ENCODE results near the gene PRKD1. TPM values are rescaled to one million over a fixed set of nuclear protein-coding genes. Genes with fewer than 3 reads are reported as not detected.

Gene PRKD1
- total RNA-seq, 1 experiment from 2014 or later: 2.7 TPM

DNA sequence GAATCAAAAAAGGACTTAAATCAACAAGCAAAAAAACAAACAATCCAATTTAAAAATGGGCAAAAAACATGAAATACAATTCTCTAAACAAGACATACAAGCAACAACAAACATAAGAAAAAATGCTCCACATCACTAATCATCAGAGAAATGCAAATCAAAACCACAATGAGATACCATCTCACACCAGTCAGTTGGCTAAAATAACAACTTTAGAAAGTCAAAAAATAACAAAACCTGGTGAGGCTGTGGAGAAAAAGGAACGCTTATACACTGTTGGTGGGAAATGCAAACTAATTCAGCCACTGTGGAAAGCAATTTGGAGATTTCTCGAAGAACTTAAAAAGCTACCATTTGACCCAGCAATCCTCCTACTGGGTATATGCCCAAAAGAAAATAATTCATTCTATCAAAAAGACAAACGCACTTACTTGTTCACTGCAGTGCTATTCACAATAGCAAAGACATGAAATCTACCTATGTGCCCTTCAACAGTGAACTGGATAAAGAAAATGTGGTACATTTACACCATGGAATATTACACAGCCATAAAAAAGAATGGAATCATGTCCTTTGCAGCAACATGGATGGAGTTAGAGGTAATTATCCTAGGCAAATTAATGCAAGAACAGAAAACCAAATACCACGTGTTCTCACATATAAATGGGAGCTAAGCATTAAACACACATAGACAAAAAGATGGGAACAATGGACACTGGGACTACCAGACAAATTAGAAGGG lies 26.9 kb downstream of the PRKD1 start:
- no CpG with 5 or more reads among the region's 4 CpGs for WGBS (ENCODE audit: extremely low coverage, insufficient read length, low lambda C conversion rate)

More for the DNA sequence above, 26.9 kb downstream of the PRKD1 start:
- no peak overlapping the region for H2BK15ac ChIP-seq (ENCODE audit: low read depth, low read length)
- H3K23ac ChIP-seq (ENCODE audit: insufficient read length, low read depth, low read length): no peak overlapping the region
- no peak overlapping the region for H2AFZ ChIP-seq (ENCODE audit: low read length)
- H3K27ac ChIP-seq (ENCODE audit: insufficient read length, low read depth, low read length): no peak overlapping the region
- H2BK120ac ChIP-seq (ENCODE audit: low read depth, low read length, poor library complexity, severe bottlenecking): no peak overlapping the region
- no peaks in the 10 kb centered on the region for H3K4me1 ChIP-seq (ENCODE audit: insufficient read depth, low read length)
- no peak overlapping the region for H3K27ac Mint-ChIP-seq
- H3K14ac ChIP-seq (ENCODE audit: insufficient read depth, low read length): no peak overlapping the region
- H2BK12ac ChIP-seq (ENCODE audit: insufficient read length, low read depth, low read length): no peak overlapping the region
- no peaks in the 10 kb centered on the region for H3K79me2 ChIP-seq (ENCODE audit: insufficient read depth, low read length)
- no peaks in the 10 kb centered on the region for H3K27me3 ChIP-seq (ENCODE audit: insufficient read depth, low read length)
- H3K18ac ChIP-seq (ENCODE audit: insufficient read length, low read depth, low read length): no peak overlapping the region
- H4K8ac ChIP-seq (replicated peaks; ENCODE audit: insufficient read length, low read depth, low read length): no peak overlapping the region
- no peak overlapping the region for H3K4me3 Mint-ChIP-seq
- H3T11ph ChIP-seq (ENCODE audit: low read length): no peak overlapping the region
- no peaks in the 10 kb centered on the region for H3K9me3 ChIP-seq (ENCODE audit: control insufficient read depth, low read depth, low read length)
- no peaks in the 10 kb centered on the region for H3K9me3 Mint-ChIP-seq
- no peak overlapping the region for H4K91ac ChIP-seq (ENCODE audit: insufficient read length, low read depth, low read length)
- no peaks in the 10 kb centered on the region for H3K27me3 Mint-ChIP-seq (ENCODE audit: low read depth)
- no peaks in the 10 kb centered on the region for H4K20me1 ChIP-seq (ENCODE audit: control insufficient read depth, insufficient read depth, insufficient read length)
- H3K79me1 ChIP-seq (ENCODE audit: insufficient read depth, low read depth, low read length, poor library complexity, severe bottlenecking): no peaks in the 10 kb centered on the region
- no peaks in the 10 kb centered on the region for H3K36me3 Mint-ChIP-seq (ENCODE audit: insufficient read depth in 1 of 3, low read depth in 3 of 3)
- H4K5ac ChIP-seq (ENCODE audit: insufficient read length, low read depth, low read length): no peak overlapping the region
- DNase-seq: no peak
- no peaks in the 10 kb centered on the region for H3K4me1 Mint-ChIP-seq
- no peak overlapping the region for H3K4me2 ChIP-seq (ENCODE audit: insufficient read depth, insufficient read length, low read length)
- no peak overlapping the region for H2BK20ac ChIP-seq (ENCODE audit: low read depth, low read length, poor library complexity, severe bottlenecking)
- no peaks in the 10 kb centered on the region for H3K23me2 ChIP-seq (ENCODE audit: insufficient read length, low read depth, low read length, poor library complexity, severe bottlenecking)
- no peak overlapping the region for H3K9ac ChIP-seq (ENCODE audit: extremely low read depth, insufficient read length, low read length)
- no peak overlapping the region for H3K56ac ChIP-seq (ENCODE audit: insufficient read length, low read depth, low read length)
- no peak overlapping the region for H3K4ac ChIP-seq (ENCODE audit: low read depth, low read length)
- H2AK5ac ChIP-seq (ENCODE audit: insufficient read length, low read length): no peak overlapping the region
- TF ChIP-seq, protein P1, sequence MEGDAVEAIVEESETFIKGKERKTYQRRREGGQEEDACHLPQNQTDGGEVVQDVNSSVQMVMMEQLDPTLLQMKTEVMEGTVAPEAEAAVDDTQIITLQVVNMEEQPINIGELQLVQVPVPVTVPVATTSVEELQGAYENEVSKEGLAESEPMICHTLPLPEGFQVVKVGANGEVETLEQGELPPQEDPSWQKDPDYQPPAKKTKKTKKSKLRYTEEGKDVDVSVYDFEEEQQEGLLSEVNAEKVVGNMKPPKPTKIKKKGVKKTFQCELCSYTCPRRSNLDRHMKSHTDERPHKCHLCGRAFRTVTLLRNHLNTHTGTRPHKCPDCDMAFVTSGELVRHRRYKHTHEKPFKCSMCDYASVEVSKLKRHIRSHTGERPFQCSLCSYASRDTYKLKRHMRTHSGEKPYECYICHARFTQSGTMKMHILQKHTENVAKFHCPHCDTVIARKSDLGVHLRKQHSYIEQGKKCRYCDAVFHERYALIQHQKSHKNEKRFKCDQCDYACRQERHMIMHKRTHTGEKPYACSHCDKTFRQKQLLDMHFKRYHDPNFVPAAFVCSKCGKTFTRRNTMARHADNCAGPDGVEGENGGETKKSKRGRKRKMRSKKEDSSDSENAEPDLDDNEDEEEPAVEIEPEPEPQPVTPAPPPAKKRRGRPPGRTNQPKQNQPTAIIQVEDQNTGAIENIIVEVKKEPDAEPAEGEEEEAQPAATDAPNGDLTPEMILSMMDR (conservative IDR thresholded peaks at IDR 0.05): no peak
- H2BK5ac ChIP-seq (ENCODE audit: insufficient read length, low read length): no peak overlapping the region
